HG03469 (cell line): ENCODE results near the gene DZIP3.

ENCODE experiments used
- ATAC-seq: cut with Tn5 transposase; IDR thresholded peaks from one replicate; pipeline ENCODE4 v1.9.1; 2021; ENCODE audit warnings: mild to moderate bottlenecking, moderate library complexity, moderate number of reproducible peaks; ENCODE audit not compliant: unreplicated experiment

The DZIP3 gene, protein sequence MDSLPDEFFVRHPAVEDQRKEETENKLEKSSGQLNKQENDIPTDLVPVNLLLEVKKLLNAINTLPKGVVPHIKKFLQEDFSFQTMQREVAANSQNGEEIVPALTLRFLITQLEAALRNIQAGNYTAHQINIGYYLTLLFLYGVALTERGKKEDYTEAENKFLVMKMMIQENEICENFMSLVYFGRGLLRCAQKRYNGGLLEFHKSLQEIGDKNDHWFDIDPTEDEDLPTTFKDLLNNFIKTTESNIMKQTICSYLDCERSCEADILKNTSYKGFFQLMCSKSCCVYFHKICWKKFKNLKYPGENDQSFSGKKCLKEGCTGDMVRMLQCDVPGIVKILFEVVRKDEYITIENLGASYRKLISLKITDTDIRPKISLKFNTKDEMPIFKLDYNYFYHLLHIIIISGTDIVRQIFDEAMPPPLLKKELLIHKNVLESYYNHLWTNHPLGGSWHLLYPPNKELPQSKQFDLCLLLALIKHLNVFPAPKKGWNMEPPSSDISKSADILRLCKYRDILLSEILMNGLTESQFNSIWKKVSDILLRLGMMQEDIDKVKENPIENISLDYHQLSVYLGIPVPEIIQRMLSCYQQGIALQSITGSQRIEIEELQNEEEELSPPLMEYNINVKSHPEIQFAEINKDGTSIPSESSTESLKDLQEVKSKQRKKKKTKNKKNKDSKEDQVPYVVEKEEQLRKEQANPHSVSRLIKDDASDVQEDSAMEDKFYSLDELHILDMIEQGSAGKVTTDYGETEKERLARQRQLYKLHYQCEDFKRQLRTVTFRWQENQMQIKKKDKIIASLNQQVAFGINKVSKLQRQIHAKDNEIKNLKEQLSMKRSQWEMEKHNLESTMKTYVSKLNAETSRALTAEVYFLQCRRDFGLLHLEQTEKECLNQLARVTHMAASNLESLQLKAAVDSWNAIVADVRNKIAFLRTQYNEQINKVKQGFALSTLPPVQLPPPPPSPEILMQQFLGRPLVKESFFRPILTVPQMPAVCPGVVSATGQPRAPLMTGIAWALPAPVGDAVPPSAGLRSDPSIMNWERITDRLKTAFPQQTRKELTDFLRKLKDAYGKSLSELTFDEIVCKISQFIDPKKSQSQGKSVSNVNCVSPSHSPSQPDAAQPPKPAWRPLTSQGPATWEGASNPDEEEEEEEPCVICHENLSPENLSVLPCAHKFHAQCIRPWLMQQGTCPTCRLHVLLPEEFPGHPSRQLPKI

GRCh38 chr3:108589081-108589997, at the start of gene DZIP3, which contains the start of gene CIP2A:
Gene DZIP3, plus strand, starts transcription at chr3:108589722. Its CDS starts 15,685 bp downstream, at chr3:108605407.
Gene CIP2A, minus strand, starts transcription at chr3:108589438. Its CDS starts 63 bp downstream, at chr3:108589375.
- peak; percentile 79 for ATAC-seq

DNA sequence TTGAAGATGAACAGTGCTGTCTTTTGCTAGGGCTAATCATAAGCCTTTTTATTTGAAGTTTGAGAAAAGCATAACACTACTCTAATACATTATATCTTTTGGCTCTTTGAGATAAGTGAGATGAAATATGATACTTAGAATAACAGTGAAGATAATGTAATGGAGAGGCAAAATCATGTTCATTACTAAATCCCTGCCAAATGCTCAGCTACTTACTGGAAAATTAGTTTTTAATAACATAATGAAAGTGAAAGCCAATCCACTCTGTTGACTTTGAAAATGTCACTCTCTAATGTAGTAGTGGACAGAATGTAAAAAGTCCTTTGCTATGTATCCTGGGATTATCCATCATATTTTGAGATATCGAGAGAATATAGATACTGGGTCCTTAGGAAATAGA, 43.3 kb upstream of the DZIP3 start:
- ATAC-seq, result no peak

DNA sequence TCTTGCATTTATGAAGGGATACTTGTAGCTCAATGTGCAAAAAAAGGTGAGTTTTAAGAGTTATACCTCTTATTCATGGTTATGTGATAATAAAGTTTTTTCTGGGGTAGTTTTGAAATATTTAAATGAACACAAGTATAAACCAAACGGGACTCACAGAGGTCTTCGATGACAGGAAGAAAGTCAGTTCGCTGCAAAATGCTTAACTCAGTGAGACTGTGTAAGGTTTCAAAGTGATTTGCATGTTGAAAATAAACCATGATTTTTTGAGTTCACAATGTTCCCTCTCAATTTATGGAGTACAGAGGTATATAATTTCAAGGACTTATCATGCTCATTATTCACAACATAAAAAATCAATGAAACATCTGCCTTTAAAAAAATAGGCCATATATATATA, 42.8 kb upstream of the DZIP3 start:
- ATAC-seq, result no peak

- ATAC-seq, result no peak
Observed at GRCh38 chr3:108548304-108548703, 41.2 kb upstream of the DZIP3 start.

DNA sequence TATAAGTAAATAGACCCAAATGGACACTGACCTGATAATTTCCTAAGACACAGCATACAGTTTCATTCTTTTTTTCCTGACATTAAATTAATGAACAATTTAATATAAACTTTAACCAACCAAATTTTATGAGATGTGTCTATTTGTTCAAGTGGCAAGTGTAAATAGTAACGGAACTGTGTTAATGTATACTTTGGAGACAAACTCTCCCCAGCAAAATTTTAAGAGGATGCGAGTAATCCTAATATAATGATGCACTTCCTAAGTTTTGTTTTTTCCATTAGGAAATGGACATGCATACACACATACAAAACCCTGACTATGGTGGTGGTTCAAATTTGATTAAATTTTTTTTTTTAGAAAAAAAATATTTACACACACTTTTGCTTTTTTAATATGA, 40.6 kb upstream of the DZIP3 start:
- ATAC-seq, result no peak

DNA sequence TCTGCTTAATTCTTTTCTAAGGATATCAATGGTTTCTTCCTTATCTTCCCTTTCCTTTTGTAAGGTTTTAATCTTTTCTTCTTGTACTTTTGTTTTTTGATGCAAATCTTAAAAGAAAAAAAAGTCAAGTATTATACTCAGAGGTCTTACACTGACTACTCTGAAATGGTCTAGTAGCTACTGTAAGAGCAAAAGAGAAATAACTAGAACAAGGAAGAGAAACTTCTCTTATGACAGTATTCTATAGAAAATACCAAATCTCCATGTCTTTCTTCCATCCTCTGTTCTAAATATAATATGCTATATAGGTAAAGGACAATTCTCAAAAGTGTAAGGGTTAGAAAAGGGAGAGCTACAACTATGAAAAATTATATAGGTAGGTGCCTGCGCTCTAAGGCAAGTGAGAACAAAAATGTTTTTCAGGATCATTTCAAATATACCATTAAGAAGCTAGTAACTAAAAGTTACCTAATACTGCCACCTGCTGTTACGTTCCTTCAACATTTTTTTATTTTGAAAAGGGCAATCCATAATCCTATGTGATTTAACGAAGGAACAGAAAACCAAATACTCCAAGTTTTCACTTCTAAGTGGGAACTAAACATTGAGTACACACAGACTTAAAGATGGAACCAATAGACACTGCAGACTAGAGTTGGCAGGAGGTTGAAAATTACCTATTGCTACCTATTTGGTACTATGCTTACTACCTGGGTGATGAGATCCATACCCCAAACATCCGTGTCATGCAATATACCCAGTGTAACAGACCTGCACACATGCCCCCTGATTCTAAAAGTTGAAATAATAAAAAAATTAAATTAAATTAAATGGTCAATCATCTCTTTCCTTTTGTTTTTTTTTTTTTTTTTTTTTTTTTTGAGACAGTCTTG, 37.0 kb upstream of the DZIP3 start:
- peak; percentile 46 for ATAC-seq

DNA sequence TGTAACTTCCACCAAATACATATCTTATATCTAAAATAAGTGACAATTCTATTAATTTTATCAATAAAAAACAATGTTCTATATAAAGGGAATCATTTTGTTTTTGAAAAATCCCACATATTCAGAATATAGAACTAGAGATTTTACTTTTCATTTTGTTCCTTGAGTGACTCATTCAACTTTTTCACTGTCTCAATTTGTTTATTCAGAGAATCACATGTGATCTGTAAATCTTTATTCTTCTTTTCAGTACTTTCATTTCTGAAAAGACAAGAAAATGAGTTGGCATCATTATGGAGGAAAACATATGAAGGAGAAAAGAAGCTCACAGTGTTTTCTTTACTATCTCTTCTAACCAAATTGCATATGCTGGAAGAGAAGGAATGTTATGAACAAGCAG, 35.3 kb upstream of the DZIP3 start:
- ATAC-seq, result no peak

DNA sequence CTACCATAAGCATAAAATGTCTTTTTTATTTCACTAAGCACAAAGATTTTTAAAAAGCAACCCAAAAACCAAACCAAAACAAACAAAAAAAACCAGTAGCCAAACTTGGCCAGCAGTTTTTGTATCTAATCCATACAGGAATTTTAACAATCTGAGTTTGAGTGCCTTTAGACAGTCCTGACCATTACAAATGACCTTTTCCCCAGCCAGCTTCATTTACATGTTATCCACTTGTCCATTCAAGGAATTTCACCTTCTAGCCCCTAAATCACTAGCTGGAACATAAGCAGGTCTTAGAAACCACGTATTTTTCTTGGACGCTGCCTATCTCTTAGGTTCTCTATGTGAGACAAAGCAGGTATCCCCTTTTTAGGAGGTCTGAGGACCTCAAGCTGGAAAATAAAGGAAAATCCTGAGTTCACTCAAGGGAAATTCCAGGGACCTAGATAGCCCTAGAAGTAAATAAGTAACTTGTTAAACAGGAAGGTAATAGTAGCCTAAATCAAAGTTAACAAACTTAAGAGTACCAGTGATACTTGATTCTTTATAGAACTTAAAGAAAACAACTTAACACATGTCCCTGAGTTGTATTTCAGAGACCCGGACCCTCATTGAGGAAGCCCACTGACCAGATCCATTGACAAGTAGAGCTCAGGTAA, 34.5 kb upstream of the DZIP3 start:
- ATAC-seq, result no peak

DNA sequence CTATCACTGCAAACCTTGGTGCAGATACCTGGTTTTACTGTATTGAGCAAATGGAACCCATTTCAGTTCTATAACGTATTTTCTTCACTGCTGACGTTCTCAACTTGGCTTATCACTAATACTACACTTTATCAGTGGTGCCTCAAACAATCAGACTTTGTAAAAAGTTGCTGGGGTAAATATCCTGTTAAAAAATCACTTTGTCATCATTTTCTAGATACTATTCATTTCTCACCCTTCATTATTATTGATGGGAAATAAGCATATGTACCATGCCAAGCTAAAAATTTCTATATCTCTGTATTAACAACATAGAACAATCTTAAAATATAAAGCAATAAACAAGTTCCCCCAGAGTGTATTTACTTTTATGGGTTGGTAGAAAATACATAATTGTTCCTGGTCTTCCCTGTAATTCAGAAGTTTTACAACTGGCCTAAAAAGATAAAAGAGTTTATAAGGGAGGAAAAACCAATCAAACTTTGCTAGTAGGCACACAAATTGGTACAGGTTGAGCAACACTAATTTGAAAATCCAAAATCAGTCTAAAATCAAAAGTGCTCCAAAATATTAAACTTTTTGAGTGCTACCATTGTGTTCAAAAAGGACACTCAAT, 33.4 kb upstream of the DZIP3 start:
- ATAC-seq, result no peak

DNA sequence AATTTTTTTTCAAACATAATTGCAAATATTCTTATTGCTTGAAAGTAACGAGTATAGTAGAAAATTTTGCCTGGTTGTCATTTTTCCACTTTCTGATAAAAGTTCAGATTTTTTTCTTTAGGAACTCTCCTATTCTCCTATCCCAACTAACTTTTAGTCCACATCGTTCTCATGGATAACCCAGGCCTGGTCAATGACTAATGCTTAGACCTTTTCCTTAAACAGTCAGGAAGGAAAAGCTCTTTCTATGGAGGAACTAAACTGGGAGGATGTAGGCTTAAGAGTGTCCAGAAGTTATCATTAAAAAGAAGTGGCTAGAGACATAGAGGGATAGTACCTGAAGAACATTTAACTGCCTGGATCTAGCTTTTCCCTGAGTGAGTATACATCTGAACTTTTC, 27.0 kb upstream of the DZIP3 start:
- no peak for ATAC-seq

- ATAC-seq, result no peak
Observed at GRCh38 chr3:108564564-108564963, 25.0 kb upstream of the DZIP3 start.

GRCh38 chr3:108565506-108565905, 24.0 kb upstream of the DZIP3 start:
- ATAC-seq, result no peak

GRCh38 chr3:108566599-108566998, 22.9 kb upstream of the DZIP3 start:
- ATAC-seq, result no peak

DNA sequence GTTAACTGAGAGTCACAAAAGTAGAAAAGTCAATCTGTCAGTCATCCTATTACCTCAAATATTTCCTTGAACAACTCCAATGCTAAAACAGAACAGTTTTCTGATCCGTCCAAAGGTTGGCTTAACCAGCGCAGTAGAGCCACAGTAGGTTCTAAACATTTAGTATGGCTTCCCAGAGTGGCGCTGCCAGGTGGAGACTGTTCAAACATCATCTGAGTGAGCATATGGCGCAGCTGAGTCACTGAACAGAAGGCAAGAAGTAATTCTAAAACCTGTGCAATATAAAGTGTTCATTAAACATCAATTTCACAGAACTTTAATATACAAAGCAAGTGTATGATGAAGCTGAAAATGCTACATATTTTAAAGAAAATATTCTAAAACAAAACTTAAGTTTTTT, 20.2 kb upstream of the DZIP3 start:
- no peak for ATAC-seq

GRCh38 chr3:108578064-108578463, 11.5 kb upstream of the DZIP3 start:
- ATAC-seq, result no peak

GRCh38 chr3:108588601-108589000, 921 bp upstream of the DZIP3 start:
- no peak for ATAC-seq

GRCh38 chr3:108589998-108590323, 439 bp downstream of the DZIP3 start:
- no peak for ATAC-seq

DNA sequence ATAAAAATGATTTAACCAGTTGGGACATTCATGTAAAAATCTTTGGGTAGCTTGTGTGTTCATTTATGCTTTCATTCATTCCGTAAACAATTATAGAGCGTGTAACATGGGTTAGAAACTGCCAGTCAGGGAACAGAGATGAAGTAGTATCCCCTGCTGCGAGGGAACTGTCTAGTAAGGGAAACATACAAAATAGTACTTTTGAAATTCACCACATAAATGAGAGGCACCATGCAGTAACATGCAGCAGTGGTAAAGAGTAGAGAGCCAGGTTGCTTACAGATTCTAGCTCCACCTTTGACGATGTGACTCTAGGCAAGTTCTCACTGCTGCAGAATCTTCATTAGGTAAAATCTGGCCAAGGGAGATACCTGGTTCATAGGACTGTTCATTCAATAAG, 938 bp downstream of the DZIP3 start:
- ATAC-seq, result no peak
